IPS-18a (cell line): Measurements from ENCODE around the gene FAN1.
A peak's percentile ranks its signal among the peaks of the same experiment; 100 is the strongest.
"Not testable (repeated sequence)": the region's sequence is repeated elsewhere in the genome, so short reads cannot be mapped to it uniquely, and the experiment has no call there.

Source experiments
- H3K27ac ChIP-seq: one replicate; pipeline ENCODE4 v1.5.1; 2013; ENCODE audit warnings: low read length
- H3K27me3 ChIP-seq: one replicate; pipeline ENCODE4 v1.6.1; 2013; ENCODE audit warnings: mild to moderate bottlenecking, low read length; ENCODE audit not compliant: control insufficient read depth, insufficient read depth
- H3K36me3 ChIP-seq: one replicate; pipeline ENCODE4 v1.6.1; 2013; ENCODE audit warnings: low read depth, low read length; ENCODE audit not compliant: control insufficient read depth
- H3K4me1 ChIP-seq: one replicate; pipeline ENCODE4 v1.6.1; 2013; ENCODE audit warnings: low read depth, low read length; ENCODE audit not compliant: control insufficient read depth
- H3K4me3 ChIP-seq: one replicate; pipeline ENCODE4 v1.5.1; 2013; ENCODE audit warnings: low read length
- H3K9ac ChIP-seq: one replicate; pipeline ENCODE4 v1.6.1; 2013; ENCODE audit warnings: mild to moderate bottlenecking, low read length, moderate library complexity
- H3K9me3 ChIP-seq: one replicate; pipeline ENCODE4 v1.6.1; 2013; ENCODE audit warnings: low read depth, low read length; ENCODE audit not compliant: control insufficient read depth

The FAN1 gene

GRCh38 chr15:30903497-30904187 lies at the start of gene FAN1:
Gene FAN1 (plus strand): TSS chr15:30903915. CDS start chr15:30904664, 749 bp downstream.
- peak within 1 kb of the TSS; percentile 61 for H3K9ac ChIP-seq
- no peaks in the 10 kb centered on the region for H3K9me3 ChIP-seq
- peak within 1 kb of the TSS; percentile 85 for H3K4me3 ChIP-seq
- peaks cover under 1% of the 10 kb centered on the region for H3K36me3 ChIP-seq
- H3K4me1 ChIP-seq: peaks cover 4% of the 10 kb centered on the region
- no peaks in the 10 kb centered on the region for H3K27me3 ChIP-seq
- H3K27ac ChIP-seq: no peak within 1 kb of the TSS

GRCh38 chr15:30859091-30859874 lies 44.4 kb upstream of the FAN1 start:
- Histone ChIP-seq H3K27me3 (no peaks in the 10 kb centered on the region), H3K27ac (no peak overlapping the region), H3K9ac (no peak overlapping the region), H3K36me3 (no peaks in the 10 kb centered on the region), H3K4me1 (no peaks in the 10 kb centered on the region), H3K4me3 (no peak overlapping the region), H3K9me3 (no peaks in the 10 kb centered on the region)

- Histone ChIP-seq H3K4me1 (no peaks in the 10 kb centered on the region), H3K27me3 (no peaks in the 10 kb centered on the region), H3K9me3 (no peaks in the 10 kb centered on the region)
Observed at GRCh38 chr15:30865257-30865656, 38.5 kb upstream of the FAN1 start.

GRCh38 chr15:30870681-30871080 lies 33.0 kb upstream of the FAN1 start:
- H3K9ac ChIP-seq: no peak overlapping the region
- H3K4me1 ChIP-seq: no peaks in the 10 kb centered on the region
- no peaks in the 10 kb centered on the region for H3K9me3 ChIP-seq

More at GRCh38 chr15:30865257-30865656, 38.5 kb upstream of the FAN1 start:
- Histone ChIP-seq H3K36me3 (no peaks in the 10 kb centered on the region), H3K27ac (no peak overlapping the region), H3K9ac (no peak overlapping the region), H3K4me3 (no peak overlapping the region)

GRCh38 chr15:30872341-30872748 lies 31.4 kb upstream of the FAN1 start:
- no peaks in the 10 kb centered on the region for H3K36me3 ChIP-seq
- no peaks in the 10 kb centered on the region for H3K27me3 ChIP-seq
- H3K27ac ChIP-seq: no peak overlapping the region
- no peak overlapping the region for H3K9ac ChIP-seq
- H3K4me3 ChIP-seq: no peak overlapping the region
- no peaks in the 10 kb centered on the region for H3K4me1 ChIP-seq
- no peaks in the 10 kb centered on the region for H3K9me3 ChIP-seq

More at GRCh38 chr15:30870681-30871080, 33.0 kb upstream of the FAN1 start:
- H3K27ac ChIP-seq: no peak overlapping the region
- no peak overlapping the region for H3K4me3 ChIP-seq
- no peaks in the 10 kb centered on the region for H3K27me3 ChIP-seq
- no peaks in the 10 kb centered on the region for H3K36me3 ChIP-seq

GRCh38 chr15:30877070-30877469 lies 26.6 kb upstream of the FAN1 start:
- H3K36me3 ChIP-seq: no peaks in the 10 kb centered on the region
- no peak overlapping the region for H3K9ac ChIP-seq
- H3K4me1 ChIP-seq: no peaks in the 10 kb centered on the region
- no peak overlapping the region for H3K27ac ChIP-seq
- H3K4me3 ChIP-seq: no peak overlapping the region
- no peaks in the 10 kb centered on the region for H3K9me3 ChIP-seq
- no peaks in the 10 kb centered on the region for H3K27me3 ChIP-seq

GRCh38 chr15:30878515-30878914 lies 25.2 kb upstream of the FAN1 start:
- H3K27ac ChIP-seq: no peak overlapping the region

GRCh38 chr15:30882849-30883433 lies 20.8 kb upstream of the FAN1 start:
- Histone ChIP-seq H3K4me1 (no peaks in the 10 kb centered on the region), H3K27me3 (no peaks in the 10 kb centered on the region), H3K9me3 (no peaks in the 10 kb centered on the region), H3K4me3 (no peak overlapping the region), H3K27ac (no peak overlapping the region), H3K36me3 (no peaks in the 10 kb centered on the region), H3K9ac (no peak overlapping the region)

More at GRCh38 chr15:30878515-30878914, 25.2 kb upstream of the FAN1 start:
- no peak overlapping the region for H3K4me3 ChIP-seq
- H3K9ac ChIP-seq: no peak overlapping the region
- no peaks in the 10 kb centered on the region for H3K27me3 ChIP-seq
- no peaks in the 10 kb centered on the region for H3K9me3 ChIP-seq
- H3K36me3 ChIP-seq: no peaks in the 10 kb centered on the region
- H3K4me1 ChIP-seq: no peaks in the 10 kb centered on the region

- H3K27me3 ChIP-seq, H3K27ac ChIP-seq, H3K9me3 ChIP-seq, H3K4me1 ChIP-seq, H3K4me3 ChIP-seq, H3K36me3 ChIP-seq, H3K9ac ChIP-seq: not testable (repeated sequence)
Observed at GRCh38 chr15:30883666-30884065, 20.0 kb upstream of the FAN1 start.

- H3K27ac ChIP-seq: no peak overlapping the region
- H3K9me3 ChIP-seq: no peaks in the 10 kb centered on the region
- H3K27me3 ChIP-seq: no peaks in the 10 kb centered on the region
- no peak overlapping the region for H3K4me3 ChIP-seq
- H3K36me3 ChIP-seq: no peaks in the 10 kb centered on the region
- H3K9ac ChIP-seq: no peak overlapping the region
- H3K4me1 ChIP-seq: no peaks in the 10 kb centered on the region
Observed at GRCh38 chr15:30885814-30886213, 17.9 kb upstream of the FAN1 start.

GRCh38 chr15:30889196-30889595 lies 14.5 kb upstream of the FAN1 start:
- no peaks in the 10 kb centered on the region for H3K36me3 ChIP-seq
- peaks cover 1% of the 10 kb centered on the region for H3K4me1 ChIP-seq
- H3K9me3 ChIP-seq: no peaks in the 10 kb centered on the region
- no peaks in the 10 kb centered on the region for H3K27me3 ChIP-seq
- no peak overlapping the region for H3K27ac ChIP-seq
- no peak overlapping the region for H3K4me3 ChIP-seq
- no peak overlapping the region for H3K9ac ChIP-seq
